Sigmoid colon (tissue), 7 donors: ENCODE measurements around the gene TYMS. TPM values are rescaled to one million over a fixed set of nuclear protein-coding genes. Genes with fewer than 3 reads are reported as not detected.
A peak's percentile ranks its signal among the peaks of the same experiment; 100 is the strongest.

Experiments
- DNase-seq: peaks from one replicate; pipeline ENCODE4 v3.0.0-alpha.2; 2019
- H3K27ac ChIP-seq, 4 donors: fragments of 200-600 bp; sonication (generic); one replicate each; pipeline ENCODE4 v1.5.1; 2016 to 2019; ENCODE audit warnings: mild to moderate bottlenecking in 1 of 4
- H3K27me3 ChIP-seq, 3 donors: fragments of 200-600 bp; sonication (generic); one replicate each; pipeline ENCODE4 v1.5.1; 2019; ENCODE audit warnings: mild to moderate bottlenecking in 1 of 3
- H3K36me3 ChIP-seq, 4 donors: fragments of 200-600 bp; sonication (generic); one replicate each; pipeline ENCODE4 v1.5.1; 2016 to 2019
- H3K4me1 ChIP-seq, 4 donors: fragments of 200-600 bp; sonication (generic); one replicate each; pipeline ENCODE4 v1.5.1; 2017 to 2019
- H3K4me3 ChIP-seq, 4 donors: fragments of 200-600 bp; sonication (generic); one replicate each; pipeline ENCODE4 v1.5.1; 2017 to 2019; ENCODE audit warnings: mild to moderate bottlenecking in 2 of 4, moderate library complexity in 1 of 4
- H3K9me3 ChIP-seq, 4 donors: fragments of 200-600 bp in 3 of 4; sonication (generic) in 3 of 4; one replicate each; pipeline versions ENCODE4 v1.5.1 to v1.6.1; 2013 to 2019
- CTCF ChIP-seq, 4 experiments: fragments of 450-650 bp in 3 of 4; fragments of 200-600 bp in 1 of 4; IDR thresholded peaks; one replicate each; pipeline ENCODE4 v1.5.1; 2016 to 2019; ENCODE audit warnings: antibody characterized with exemption in 4 of 4, mild to moderate bottlenecking in 3 of 4, moderate library complexity in 2 of 4
- EP300 ChIP-seq, 4 donors: sonication (generic); formaldehyde crosslinking; IDR thresholded peaks; one replicate each; pipeline ENCODE4 v1.6.1; 2017; ENCODE audit warnings: antibody characterized with exemption in 4 of 4
- POLR2A ChIP-seq, 2 donors: fragments of 450-650 bp; IDR thresholded peaks; one replicate each; pipeline ENCODE4 v1.6.1; 2016; ENCODE audit warnings: antibody characterized with exemption in 2 of 2, mild to moderate bottlenecking in 2 of 2, moderate library complexity in 2 of 2
- POLR2AphosphoS5 ChIP-seq, 4 donors: sonication (generic); formaldehyde crosslinking; IDR thresholded peaks; one replicate each; pipeline ENCODE4 v1.6.1; 2017; ENCODE audit warnings: antibody characterized with exemption in 4 of 4
- WGBS, 2 donors: extraction: QIAGEN DNeasy Blood & Tissue Kit; methylation state at CpG; one replicate each; pipeline ENCODE4 v1.1.7; 2013; 5-methylcytosine and 5-hydroxymethylcytosine counted together
- intact Hi-C: fragments of 100-400 bp; cut with DNase I; formaldehyde crosslinking; loops from one replicate; pipeline ENCODE4 v1.15.1; 2023
- polyA plus RNA-seq, 3 donors: library from polyadenylated mRNA; stranded (reverse); fragments of 200-250 nt; gene quantifications; one replicate each; pipeline ENCODE4 v1.2.3, GENCODE V29; 2013
- total RNA-seq, 4 donors: library from RNA; depleted of rRNA; stranded (reverse); fragments of >200 nt; gene quantifications; one replicate each; pipeline ENCODE4 v1.1.0, GENCODE V29; 2016
- donor health status: healthy with polysubstance abuse.
- donor health status: Bipolar disorder and iron deficiency.
- donor health status: healthy.

TYMS gene
- total and polyA plus RNA-seq, 7 donors: 0.55 to 62.0 (median 3.0) TPM

- H3K27ac ChIP-seq: peak overlapping the region; percentile 13 to 88 (median 81)
- no peaks in the 10 kb centered on the region for H3K9me3 ChIP-seq
- H3K36me3 ChIP-seq: peaks cover 0 to 7% (median 0%) of the 10 kb centered on the region in 4 donors
- H3K4me3 ChIP-seq: peak overlapping the region; percentile 38 to 80 (median 52)
- no peaks in the 10 kb centered on the region for H3K27me3 ChIP-seq
- peaks cover 0 to 23% (median 11%) of the 10 kb centered on the region in 4 donors for H3K4me1 ChIP-seq
- no peak for TF ChIP-seq CTCF (IDR thresholded peaks at IDR 0.05)
- intact Hi-C loops: loop anchor here (5.0 to 10.0 kb wide), 3 partner anchors 53 to 446 kb away; partner anchors contain the start of genes THOC1, TYMS and YES1
- no peak for DNase-seq
- 62 to 83% methylated on average over 3 of the region's 3 CpGs for WGBS, 2 donors
Measured at GRCh38 chr18:710418-711300, 53.2 kb downstream of the TYMS start.

GRCh38 chr18:711310-711656 is 53.8 kb downstream of the TYMS start:
- Histone ChIP-seq H3K4me1 (peaks cover 0 to 23% (median 11%) of the 10 kb centered on the region in 4 donors), H3K36me3 (peaks cover 0 to under 1% (median 0%) of the 10 kb centered on the region in 4 donors), H3K27ac (peak overlapping the region; percentile 78 to 88 (median 81)), H3K4me3 (peak overlapping the region; percentile 38 to 80 (median 52)), H3K27me3 (no peaks in the 10 kb centered on the region), H3K9me3 (no peaks in the 10 kb centered on the region)
- 6 to 7% methylated on average over 8 of the region's 8 CpGs for WGBS, 2 donors
- intact Hi-C loops: loop anchor here (5.0 to 10.0 kb wide), 3 partner anchors 54 to 446 kb away; partner anchors contain the start of genes THOC1, TYMS and YES1
- no peak for DNase-seq
- TF ChIP-seq POLR2A (IDR thresholded peaks at IDR 0.05) (no peak), EP300 (IDR thresholded peaks at IDR 0.05) (no peak), POLR2AphosphoS5 (IDR thresholded peaks at IDR 0.05) (no peak)

DNA sequence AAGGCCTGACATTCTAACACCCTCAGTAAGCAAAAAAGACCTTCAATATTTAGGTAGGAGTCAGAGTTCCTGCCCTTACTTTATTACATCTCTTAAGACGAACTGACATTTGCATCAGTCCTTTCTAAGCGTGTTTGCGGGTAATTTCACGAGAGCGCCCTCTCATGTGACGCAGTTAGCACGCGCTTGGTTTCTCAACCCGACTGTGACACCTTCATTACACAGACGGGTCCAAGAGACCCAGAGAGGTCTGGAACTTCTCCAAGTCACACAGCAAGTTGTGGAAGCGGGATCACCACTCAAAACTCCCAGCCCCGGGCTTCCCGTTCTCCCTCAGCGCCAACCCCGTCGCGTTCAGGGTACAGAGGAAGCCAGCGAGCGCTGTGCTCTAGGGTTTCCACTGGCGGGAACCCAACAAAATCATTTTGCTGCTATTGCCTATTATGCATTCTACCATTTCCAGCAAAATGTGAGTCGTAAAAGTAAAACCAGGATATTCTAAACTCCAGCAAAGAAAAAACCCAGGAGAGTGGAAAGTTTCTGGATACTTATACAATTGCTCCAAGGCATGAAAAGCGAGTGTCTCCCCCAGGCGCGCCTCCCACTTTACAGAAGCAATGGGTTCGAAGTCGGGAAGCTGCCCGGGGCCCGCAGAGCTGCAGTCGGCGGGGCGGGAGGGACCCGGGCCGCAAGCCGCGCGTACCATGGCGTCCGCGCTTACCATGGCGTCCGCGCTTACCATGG is 54.4 kb downstream of the TYMS start:
- peak; percentile 95 for DNase-seq
- no peak for TF ChIP-seq CTCF (IDR thresholded peaks at IDR 0.05)
- TF ChIP-seq POLR2A (IDR thresholded peaks at IDR 0.05): no peak
- peak; percentile 49 to 83 (median 62) for TF ChIP-seq POLR2AphosphoS5 (IDR thresholded peaks at IDR 0.05)
- TF ChIP-seq EP300 (IDR thresholded peaks at IDR 0.05): peak in 3 of 4 donors; percentile 78 to 86 (median 82)
- peak overlapping the region; percentile 38 to 80 (median 52) for H3K4me3 ChIP-seq

GRCh38 chr18:712401-713134 is 55.1 kb downstream of the TYMS start, which contains the start of gene ENOSF1:
Gene ENOSF1 (minus strand): TSS chr18:712630. CDS start chr18:712587, 43 bp downstream.
- DNase-seq: peak; percentile 93
- intact Hi-C loops: loop anchor here (5.0 to 10.0 kb wide), 3 partner anchors 55 to 448 kb away; partner anchors contain the start of genes THOC1, TYMS and YES1
- Histone ChIP-seq H3K27ac (peak within 1 kb of the TSS; percentile 78 to 88 (median 81)), H3K27me3 (no peaks in the 10 kb centered on the region), H3K36me3 (no peaks in the 10 kb centered on the region), H3K4me3 (peak within 1 kb of the TSS; percentile 38 to 80 (median 52)), H3K4me1 (peaks cover 0 to 18% (median 11%) of the 10 kb centered on the region in 4 donors), H3K9me3 (no peaks in the 10 kb centered on the region)
- WGBS, 2 donors: 3 to 6% methylated on average over 91 of the region's 91 CpGs
- TF ChIP-seq EP300 (IDR thresholded peaks at IDR 0.05) (no peak), POLR2AphosphoS5 (IDR thresholded peaks at IDR 0.05) (peak; percentile 68 to 82 (median 75)), CTCF (IDR thresholded peaks at IDR 0.05) (peak; percentile 50 to 74 (median 52))

More for the DNA sequence above, 54.4 kb downstream of the TYMS start:
- H3K36me3 ChIP-seq: no peaks in the 10 kb centered on the region
- no peaks in the 10 kb centered on the region for H3K27me3 ChIP-seq
- no peaks in the 10 kb centered on the region for H3K9me3 ChIP-seq
- H3K4me1 ChIP-seq: peaks cover 0 to 23% (median 11%) of the 10 kb centered on the region in 4 donors
- H3K27ac ChIP-seq: peak overlapping the region; percentile 78 to 88 (median 81)
- intact Hi-C loops: loop anchor here (5.0 to 10.0 kb wide), 3 partner anchors 55 to 447 kb away; partner anchors contain the start of genes THOC1, TYMS and YES1
- WGBS, 2 donors: 0 to 1% methylated on average over 42 of the region's 42 CpGs
